Tibial nerve (tissue), 4 donors: ENCODE measurements around the gene SMIM28. TPM values are rescaled to one million over a fixed set of nuclear protein-coding genes. Genes with fewer than 3 reads are reported as not detected.

Experiments used
- DNase-seq, 2 donors: peaks; one replicate each; pipeline ENCODE4 v3.0.0-alpha.2; 2019; ENCODE audit warnings: low spot score in 2 of 2
- H3K27ac ChIP-seq, 4 donors: fragments of 200-600 bp; sonication (generic) in 3 of 4; one replicate each; pipeline ENCODE4 v1.5.1; 2017 to 2019; ENCODE audit warnings: mild to moderate bottlenecking in 1 of 4
- H3K27me3 ChIP-seq, 2 donors: fragments of 200-600 bp; sonication (generic) in 1 of 2; one replicate each; pipeline versions ENCODE4 v1.5.1 to v1.6.0; 2017 to 2019
- H3K36me3 ChIP-seq, 3 donors: fragments of 200-600 bp; sonication (generic); one replicate each; pipeline ENCODE4 v1.5.1; 2018 to 2019
- H3K4me1 ChIP-seq, 4 donors: fragments of 200-600 bp; sonication (generic) in 3 of 4; one replicate each; pipeline ENCODE4 v1.5.1; 2017 to 2019
- H3K4me3 ChIP-seq, 4 donors: fragments of 200-600 bp; sonication (generic) in 3 of 4; one replicate each; pipeline ENCODE4 v1.5.1; 2017 to 2019; ENCODE audit warnings: mild to moderate bottlenecking in 1 of 4, moderate library complexity in 1 of 4
- H3K9me3 ChIP-seq, 4 donors: fragments of 200-600 bp; sonication (generic) in 3 of 4; one replicate each; pipeline ENCODE4 v1.5.1; 2017 to 2019
- EP300 ChIP-seq, 2 donors: sonication (generic); formaldehyde crosslinking; IDR thresholded peaks; one replicate each; pipeline ENCODE4 v1.6.1; 2017; ENCODE audit warnings: antibody characterized with exemption in 2 of 2, mild to moderate bottlenecking in 1 of 2
- POLR2A ChIP-seq, 2 donors: fragments of 450-650 bp; IDR thresholded peaks; one replicate each; pipeline ENCODE4 v1.6.1; 2017; ENCODE audit warnings: antibody characterized with exemption in 2 of 2, mild to moderate bottlenecking in 2 of 2, moderate library complexity in 2 of 2
- WGBS, 2 donors: methylation state at CpG; one replicate each; pipeline ENCODE4 v1.1.5; 2018; 5-methylcytosine and 5-hydroxymethylcytosine counted together
- total RNA-seq, 4 donors: library from RNA; depleted of rRNA; stranded (reverse); fragments of >200 nt; gene quantifications; one replicate each; pipeline ENCODE4 v1.1.0, GENCODE V29; 2016
- TF ChIP-seq, protein P1 (sequence below), 5 experiments: fragments of 200-600 bp in 3 of 5; fragments of 450-650 bp in 2 of 5; sonication (generic) in 3 of 5; IDR thresholded peaks; one replicate each; pipeline ENCODE4 v1.5.1; 2016 to 2019; ENCODE audit warnings: antibody characterized with exemption in 5 of 5, mild to moderate bottlenecking in 3 of 5, moderate library complexity in 2 of 5

Gene SMIM28
- not detected for total RNA-seq

DNA sequence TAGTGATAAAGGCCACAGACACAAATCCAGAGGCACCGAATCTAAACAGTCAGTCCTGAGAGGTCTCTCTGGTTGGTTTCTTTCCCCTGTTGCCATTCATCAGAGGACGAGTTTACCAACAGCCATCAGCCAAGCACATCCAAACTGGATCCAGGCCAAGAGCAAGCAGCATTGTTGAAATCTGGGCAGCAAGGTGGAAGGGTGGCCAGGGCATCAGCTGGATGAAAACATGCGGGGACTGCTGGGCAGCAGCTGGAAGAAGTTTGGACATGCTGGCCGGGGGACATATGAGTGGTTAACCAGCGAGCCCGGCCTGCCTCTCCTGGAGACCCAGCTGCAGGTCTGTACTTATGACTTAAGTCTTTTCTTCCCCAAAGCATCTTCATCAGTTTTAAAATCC lies at the start of gene SMIM28:
TSS of gene SMIM28 (plus strand) at position 62 of the 400 bp plus-strand sequence. CDS start at position 230, 168 bp downstream.
- 67 to 76% methylated on average over 6 of the region's 6 CpGs for WGBS, 2 donors

DNA sequence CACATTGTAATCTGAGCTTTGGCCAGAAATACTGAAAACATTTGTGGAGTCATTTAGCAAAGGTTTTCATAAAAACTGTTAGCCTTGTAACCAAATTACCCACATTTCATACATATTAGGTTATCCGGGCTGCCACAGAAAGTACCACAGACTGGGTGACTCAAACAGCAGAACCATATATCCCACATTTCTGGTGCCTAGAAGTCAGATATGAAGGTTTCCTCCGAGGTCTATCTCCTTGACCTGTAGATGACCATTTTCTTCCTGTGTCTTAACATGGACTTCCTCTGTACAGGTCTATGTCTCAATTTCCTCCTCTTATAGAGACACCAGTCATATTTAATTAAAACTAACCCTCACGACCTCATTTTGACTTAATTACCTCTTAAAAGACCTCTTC lies 49.5 kb upstream of the SMIM28 start:
- Histone ChIP-seq H3K27me3 (no peaks in the 10 kb centered on the region), H3K27ac (no peak overlapping the region), H3K4me3 (no peak overlapping the region), H3K9me3 (no peaks in the 10 kb centered on the region), H3K36me3 (peaks cover 0 to 8% (median 0%) of the 10 kb centered on the region in 3 donors), H3K4me1 (no peaks in the 10 kb centered on the region)
- WGBS, 2 donors = 62 to 67% methylated on average over 3 of the region's 3 CpGs
- TF ChIP-seq EP300 (IDR thresholded peaks at IDR 0.05) = no peak
- no peak for TF ChIP-seq POLR2A (IDR thresholded peaks at IDR 0.05)
- TF ChIP-seq, protein P1, sequence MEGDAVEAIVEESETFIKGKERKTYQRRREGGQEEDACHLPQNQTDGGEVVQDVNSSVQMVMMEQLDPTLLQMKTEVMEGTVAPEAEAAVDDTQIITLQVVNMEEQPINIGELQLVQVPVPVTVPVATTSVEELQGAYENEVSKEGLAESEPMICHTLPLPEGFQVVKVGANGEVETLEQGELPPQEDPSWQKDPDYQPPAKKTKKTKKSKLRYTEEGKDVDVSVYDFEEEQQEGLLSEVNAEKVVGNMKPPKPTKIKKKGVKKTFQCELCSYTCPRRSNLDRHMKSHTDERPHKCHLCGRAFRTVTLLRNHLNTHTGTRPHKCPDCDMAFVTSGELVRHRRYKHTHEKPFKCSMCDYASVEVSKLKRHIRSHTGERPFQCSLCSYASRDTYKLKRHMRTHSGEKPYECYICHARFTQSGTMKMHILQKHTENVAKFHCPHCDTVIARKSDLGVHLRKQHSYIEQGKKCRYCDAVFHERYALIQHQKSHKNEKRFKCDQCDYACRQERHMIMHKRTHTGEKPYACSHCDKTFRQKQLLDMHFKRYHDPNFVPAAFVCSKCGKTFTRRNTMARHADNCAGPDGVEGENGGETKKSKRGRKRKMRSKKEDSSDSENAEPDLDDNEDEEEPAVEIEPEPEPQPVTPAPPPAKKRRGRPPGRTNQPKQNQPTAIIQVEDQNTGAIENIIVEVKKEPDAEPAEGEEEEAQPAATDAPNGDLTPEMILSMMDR (IDR thresholded peaks at IDR 0.05) = no peak
- DNase-seq = no peak

More for the DNA sequence above, at the start of gene SMIM28:
- Histone ChIP-seq H3K27me3 (no peaks in the 10 kb centered on the region), H3K36me3 (no peaks in the 10 kb centered on the region), H3K4me3 (no peak within 1 kb of the TSS), H3K27ac (no peak within 1 kb of the TSS), H3K4me1 (no peaks in the 10 kb centered on the region), H3K9me3 (no peaks in the 10 kb centered on the region)
- DNase-seq = no peak
- TF ChIP-seq, protein P1 (IDR thresholded peaks at IDR 0.05) = no peak
- TF ChIP-seq EP300 (IDR thresholded peaks at IDR 0.05) (no peak), POLR2A (IDR thresholded peaks at IDR 0.05) (no peak)

DNA sequence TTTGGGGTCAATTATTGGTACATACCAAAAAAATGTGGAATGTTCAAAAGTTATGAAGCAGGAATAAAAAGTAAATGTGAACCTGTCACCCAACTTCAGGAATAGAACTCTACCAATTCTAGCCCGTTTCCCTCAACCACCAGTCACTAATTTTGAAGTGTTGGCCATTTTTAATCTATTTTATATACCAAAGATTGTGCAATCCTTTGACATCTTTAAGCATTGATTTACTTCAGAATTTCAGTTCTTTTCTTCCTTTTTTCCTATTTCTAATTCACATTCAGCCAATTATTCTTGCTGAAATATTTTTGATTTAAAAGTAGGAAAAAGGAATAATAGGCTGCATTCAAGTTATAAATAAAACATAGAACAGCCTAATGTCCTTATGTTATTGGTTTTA lies 46.9 kb upstream of the SMIM28 start:
- 86 to 87% methylated on average over 1 of the region's 1 CpG for WGBS, 2 donors
- Histone ChIP-seq H3K4me1 (no peaks in the 10 kb centered on the region), H3K4me3 (no peak overlapping the region), H3K36me3 (peaks cover 0 to 3% (median 0%) of the 10 kb centered on the region in 3 donors), H3K27ac (no peak overlapping the region), H3K27me3 (no peaks in the 10 kb centered on the region), H3K9me3 (no peaks in the 10 kb centered on the region)
- no peak for TF ChIP-seq EP300 (IDR thresholded peaks at IDR 0.05)
- TF ChIP-seq, protein P1 (IDR thresholded peaks at IDR 0.05) = no peak
- TF ChIP-seq POLR2A (IDR thresholded peaks at IDR 0.05) = no peak
- no peak for DNase-seq

DNA sequence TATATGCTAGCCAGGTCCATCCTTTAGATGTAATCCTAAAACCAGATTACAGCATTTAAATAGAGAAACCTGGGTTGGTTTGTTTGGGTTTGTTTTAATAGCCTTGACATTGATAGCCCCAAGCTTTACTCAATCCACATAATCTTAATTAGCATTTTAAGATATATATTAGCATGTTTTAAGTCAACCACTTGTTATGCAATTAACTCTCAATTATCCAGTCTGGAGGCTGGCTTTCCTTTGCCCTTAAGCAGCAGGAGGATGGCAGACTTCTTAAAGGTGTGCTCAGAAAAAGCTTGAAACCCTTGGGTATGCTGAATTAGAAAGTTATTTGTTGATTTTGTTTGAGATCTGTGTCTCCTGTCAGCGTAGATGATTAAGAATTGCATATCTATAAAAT lies 46.3 kb upstream of the SMIM28 start:
- no peak for TF ChIP-seq POLR2A (IDR thresholded peaks at IDR 0.05)
- TF ChIP-seq, protein P1 (IDR thresholded peaks at IDR 0.05) = no peak
- no peaks in the 10 kb centered on the region for H3K27me3 ChIP-seq
- no peak overlapping the region for H3K27ac ChIP-seq
- no peaks in the 10 kb centered on the region for H3K4me1 ChIP-seq
- H3K9me3 ChIP-seq = no peaks in the 10 kb centered on the region
- H3K36me3 ChIP-seq = no peaks in the 10 kb centered on the region
- H3K4me3 ChIP-seq = no peak overlapping the region
- 69 to 70% methylated on average over 1 of the region's 1 CpG for WGBS, 2 donors
- DNase-seq = no peak

DNA sequence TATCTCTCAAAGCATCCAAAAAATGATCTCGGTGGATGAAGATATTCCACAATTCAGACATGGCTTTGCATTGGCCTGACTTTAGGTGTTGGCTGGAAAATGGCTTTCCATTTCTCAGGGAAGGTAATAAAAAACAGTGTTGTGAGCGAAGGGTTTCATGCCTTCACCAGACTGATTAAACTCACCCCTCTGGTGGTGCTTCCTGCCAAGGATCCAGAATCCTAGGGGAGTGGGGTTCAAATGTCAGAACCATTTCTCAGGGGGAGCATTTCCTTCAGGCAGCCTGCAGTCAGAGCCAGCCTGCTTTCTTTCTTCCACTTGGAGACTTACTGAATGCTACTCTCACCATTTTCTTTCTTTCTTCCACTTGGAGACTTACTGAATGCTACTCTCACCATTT lies 45.7 kb upstream of the SMIM28 start:
- Histone ChIP-seq H3K27me3 (no peaks in the 10 kb centered on the region), H3K36me3 (no peaks in the 10 kb centered on the region), H3K27ac (no peak overlapping the region), H3K9me3 (no peaks in the 10 kb centered on the region), H3K4me3 (no peak overlapping the region), H3K4me1 (no peaks in the 10 kb centered on the region)
- TF ChIP-seq POLR2A (IDR thresholded peaks at IDR 0.05) = no peak
- TF ChIP-seq, protein P1 (IDR thresholded peaks at IDR 0.05) = no peak
- no peak for DNase-seq
- WGBS, 2 donors = 51 to 56% methylated on average over 2 of the region's 2 CpGs
